ENCODE data around the gene PCED1B. TPM values are rescaled to one million over a fixed set of nuclear protein-coding genes. Genes with fewer than 3 reads are reported as not detected.
"Not testable (repeated sequence)": the region's sequence is repeated elsewhere in the genome, so short reads cannot be mapped to it uniquely, and the experiment has no call there.

Gene PCED1B
- total and polyA plus RNA-seq, 4 experiments from 2014 or later, result 44.3 to 74.6 (median 47.8) TPM

DNA sequence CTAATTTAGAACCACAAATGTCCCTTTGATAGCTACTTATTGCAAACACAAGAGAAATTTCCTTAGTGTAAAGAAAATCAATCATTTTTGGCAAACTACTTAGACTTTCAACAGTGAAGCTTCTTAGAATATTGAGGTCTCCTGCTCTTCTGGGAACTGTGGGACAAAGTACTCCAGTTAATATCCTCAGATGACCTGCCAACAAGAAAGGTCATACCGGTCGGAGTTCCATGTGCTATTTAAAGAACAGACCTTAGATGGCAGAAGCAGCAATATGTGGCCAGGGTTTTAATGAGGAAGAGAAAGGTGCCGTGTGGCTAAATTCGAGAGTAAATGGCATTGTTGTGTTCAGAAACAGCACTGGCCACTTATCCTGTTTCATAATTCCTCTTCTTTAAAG is 115.1 kb downstream of the PCED1B start:
- peak overlapping the region; percentile 25 to 97 (median 90) for H3K27ac Mint-ChIP-seq
- H3K4me1 Mint-ChIP-seq, result peaks cover 60 to 81% (median 69%) of the 10 kb centered on the region in 4 donors
- H3K27ac ChIP-seq (ENCODE audit: low read depth, low read length), result peak overlapping the region; percentile 42
- H3K27me3 Mint-ChIP-seq, result no peaks in the 10 kb centered on the region
- no peaks in the 10 kb centered on the region for H3K9me3 ChIP-seq (ENCODE audit: control insufficient read depth in 1 of 2, low read length in 2 of 2)
- POLR2A ChIA-PET (ENCODE audit: partially characterized antibody), result interaction anchor here (1.1 to 14.0 kb wide), 6 partner anchors 7 to 162 kb away, joined by 3 to 354 read pairs (median 16); partner anchors contain the start of genes AMIGO2 and PCED1B
- CTCF ChIA-PET (ENCODE audit: partially characterized antibody), result interaction anchor here (1.2 to 5.4 kb wide), 15 partner anchors 8 to 443 kb away, joined by 3 to 59 read pairs (median 16); partner anchors contain the start of genes AMIGO2 and PCED1B
- no peak overlapping the region for H3K4me3 ChIP-seq (ENCODE audit: low read length in 2 of 2)
- no peak for DNase-seq
- peaks cover 22 to 27% of the 10 kb centered on the region in 2 donors for H3K36me3 Mint-ChIP-seq
- H3K27me3 ChIP-seq (ENCODE audit: insufficient read depth, low read length), result no peaks in the 10 kb centered on the region
- H3K9me3 Mint-ChIP-seq, result peaks cover 0 to 2% (median 0%) of the 10 kb centered on the region in 8 donors
- peaks cover 84% of the 10 kb centered on the region for H3K4me1 ChIP-seq (ENCODE audit: insufficient read depth, low read length)
- intact Hi-C loops (cut with micrococcal nuclease), result loop anchor here (5.0 kb wide), 3 partner anchors 37 to 203 kb away; no protein-coding TSS in a partner anchor
- H3K4me3 Mint-ChIP-seq, result peak overlapping the region in 2 of 8 donors; percentile 82 to 91
- H3K36me3 ChIP-seq (ENCODE audit: insufficient read depth, low read length), result no peaks in the 10 kb centered on the region

DNA sequence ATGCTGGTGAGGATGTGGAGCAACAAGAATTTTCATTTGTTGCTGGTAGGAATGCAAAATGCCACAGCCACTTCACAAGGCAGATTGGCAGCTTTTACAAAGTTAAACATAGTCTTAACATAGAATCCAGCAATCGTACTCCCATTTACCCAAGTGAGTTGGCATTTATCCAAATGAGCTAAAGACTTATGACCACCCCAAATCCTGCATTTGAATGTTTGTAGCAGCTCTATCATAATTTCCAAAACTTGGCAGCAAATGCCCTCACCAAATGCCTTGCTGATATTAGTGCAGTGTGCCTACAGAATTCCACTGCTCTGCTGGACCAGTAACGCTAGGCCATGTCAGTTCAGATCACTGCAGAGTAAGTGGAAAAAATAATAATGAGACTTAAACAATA is 121.0 kb downstream of the PCED1B start:
- no peaks in the 10 kb centered on the region for H3K9me3 ChIP-seq (ENCODE audit: control insufficient read depth in 1 of 2, low read length in 2 of 2)
- no peaks in the 10 kb centered on the region for H3K27me3 ChIP-seq (ENCODE audit: insufficient read depth, low read length)
- intact Hi-C loops (cut with micrococcal nuclease), result no loop called here
- H3K36me3 ChIP-seq (ENCODE audit: insufficient read depth, low read length), result peaks cover 16% of the 10 kb centered on the region
- peaks cover 45 to 49% of the 10 kb centered on the region in 2 donors for H3K36me3 Mint-ChIP-seq
- peak overlapping the region in 6 of 7 donors; percentile 53 to 81 (median 66) for H3K27ac Mint-ChIP-seq
- H3K4me3 ChIP-seq (ENCODE audit: low read length in 2 of 2), result no peak overlapping the region
- peaks cover 50 to 73% (median 60%) of the 10 kb centered on the region in 4 donors for H3K4me1 Mint-ChIP-seq
- CTCF ChIA-PET (ENCODE audit: partially characterized antibody), result interaction anchor here (1.1 to 1.6 kb wide), 2 partner anchors 16 to 197 kb away, joined by 3 to 4 read pairs; no protein-coding TSS in a partner anchor
- POLR2A ChIA-PET (ENCODE audit: partially characterized antibody), result interaction anchor here (0.7 to 1.0 kb wide), 2 partner anchors 8 to 13 kb away, joined by 3 read pairs; no protein-coding TSS in a partner anchor
- peaks cover 0 to 3% (median 0%) of the 10 kb centered on the region in 8 donors for H3K9me3 Mint-ChIP-seq
- H3K4me1 ChIP-seq (ENCODE audit: insufficient read depth, low read length), result peaks cover 68% of the 10 kb centered on the region
- peak overlapping the region in 2 of 8 donors; percentile 4 to 21 for H3K4me3 Mint-ChIP-seq
- H3K27ac ChIP-seq (ENCODE audit: low read depth, low read length), result no peak overlapping the region
- H3K27me3 Mint-ChIP-seq, result no peaks in the 10 kb centered on the region
- no peak for DNase-seq

DNA sequence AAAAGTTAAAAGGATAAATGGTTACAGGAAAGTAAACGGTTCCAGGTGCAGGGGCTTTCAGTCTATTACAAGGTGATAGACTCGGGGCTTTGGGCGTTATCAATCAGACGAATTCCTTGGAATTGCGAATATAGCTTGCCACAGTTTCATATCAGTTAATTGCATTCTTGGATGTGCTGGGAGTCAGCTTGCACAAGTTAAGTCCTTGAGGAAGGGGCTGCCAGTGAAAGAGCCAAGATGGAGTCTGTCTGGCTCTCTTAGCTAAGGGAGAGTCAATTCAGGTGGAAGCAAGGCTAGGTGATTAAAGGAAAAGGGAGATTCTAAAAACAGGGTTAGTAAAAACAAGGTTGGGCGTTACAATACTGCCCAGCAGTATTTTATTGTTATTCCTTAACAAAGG is 121.8 kb downstream of the PCED1B start:
- H3K4me3 Mint-ChIP-seq; H3K27me3 ChIP-seq (ENCODE audit: insufficient read depth, low read length); intact Hi-C loops (cut with micrococcal nuclease); H3K27ac ChIP-seq (ENCODE audit: low read depth, low read length); H3K9me3 ChIP-seq (ENCODE audit: control insufficient read depth in 1 of 2, low read length in 2 of 2); H3K27me3 Mint-ChIP-seq; H3K9me3 Mint-ChIP-seq; DNase-seq; H3K4me3 ChIP-seq (ENCODE audit: low read length in 2 of 2): not testable (repeated sequence)
- peaks cover 56 to 73% (median 63%) of the 10 kb centered on the region in 4 donors for H3K4me1 Mint-ChIP-seq
- peaks cover 52 to 56% of the 10 kb centered on the region in 2 donors for H3K36me3 Mint-ChIP-seq
- POLR2A ChIA-PET (ENCODE audit: partially characterized antibody), result interaction anchor here (0.7 to 1.6 kb wide), 3 partner anchors 7 to 90 kb away, joined by 3 to 7 read pairs (median 3); no protein-coding TSS in a partner anchor
- Histone ChIP-seq H3K36me3 (ENCODE audit: insufficient read depth, low read length) (peaks cover 21% of the 10 kb centered on the region), H3K4me1 (ENCODE audit: insufficient read depth, low read length) (peaks cover 68% of the 10 kb centered on the region)
- CTCF ChIA-PET (ENCODE audit: partially characterized antibody), result interaction anchor here (1.2 to 1.9 kb wide), 4 partner anchors 9 to 169 kb away, joined by 3 to 7 read pairs (median 3); no protein-coding TSS in a partner anchor
- H3K27ac Mint-ChIP-seq, result peak overlapping the region in 6 of 7 donors; percentile 44 to 61 (median 52)

DNA sequence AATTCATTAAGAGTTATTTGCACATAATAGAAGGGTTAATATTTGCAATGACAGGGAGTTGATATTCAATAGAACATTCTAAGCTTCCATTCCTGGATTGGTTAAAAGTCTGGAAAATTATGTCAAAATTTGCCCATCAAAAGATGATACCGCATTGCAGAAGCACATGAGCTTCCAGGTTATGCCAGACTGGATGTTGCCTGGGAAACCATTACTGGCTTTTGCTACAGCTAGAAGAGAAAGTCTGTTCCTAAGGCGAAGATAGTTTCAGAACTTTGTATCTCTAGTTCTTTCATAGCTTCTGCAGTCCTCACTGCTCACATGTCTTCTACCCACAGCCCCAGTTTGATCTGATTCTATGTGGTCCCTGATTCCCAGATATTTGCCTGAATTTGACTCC is 122.8 kb downstream of the PCED1B start:
- Mint-ChIP-seq H3K9me3 (peaks cover 0 to 3% (median 0%) of the 10 kb centered on the region in 8 donors), H3K4me3 (no peak overlapping the region), H3K36me3 (peaks cover 62 to 66% of the 10 kb centered on the region in 2 donors), H3K4me1 (peaks cover 64 to 80% (median 72%) of the 10 kb centered on the region in 4 donors), H3K27ac (peak overlapping the region in 5 of 7 donors; percentile 11 to 87 (median 62)), H3K27me3 (no peaks in the 10 kb centered on the region)
- no peak for DNase-seq
- POLR2A ChIA-PET (ENCODE audit: partially characterized antibody), result interaction anchor here (0.9 to 2.3 kb wide), 7 partner anchors 8 to 115 kb away, joined by 3 to 11 read pairs (median 7); no protein-coding TSS in a partner anchor
- CTCF ChIA-PET (ENCODE audit: partially characterized antibody), result interaction anchor here (0.7 to 1.9 kb wide), 9 partner anchors 8 to 469 kb away, joined by 3 to 9 read pairs (median 3); no protein-coding TSS in a partner anchor
- Histone ChIP-seq H3K36me3 (ENCODE audit: insufficient read depth, low read length) (peaks cover 27% of the 10 kb centered on the region), H3K9me3 (ENCODE audit: control insufficient read depth in 1 of 2, low read length in 2 of 2) (no peaks in the 10 kb centered on the region), H3K27ac (ENCODE audit: low read depth, low read length) (no peak overlapping the region), H3K27me3 (ENCODE audit: insufficient read depth, low read length) (no peaks in the 10 kb centered on the region), H3K4me3 (ENCODE audit: low read length in 2 of 2) (no peak overlapping the region), H3K4me1 (ENCODE audit: insufficient read depth, low read length) (peaks cover 75% of the 10 kb centered on the region)
- intact Hi-C loops (cut with micrococcal nuclease), result no loop called here

DNA sequence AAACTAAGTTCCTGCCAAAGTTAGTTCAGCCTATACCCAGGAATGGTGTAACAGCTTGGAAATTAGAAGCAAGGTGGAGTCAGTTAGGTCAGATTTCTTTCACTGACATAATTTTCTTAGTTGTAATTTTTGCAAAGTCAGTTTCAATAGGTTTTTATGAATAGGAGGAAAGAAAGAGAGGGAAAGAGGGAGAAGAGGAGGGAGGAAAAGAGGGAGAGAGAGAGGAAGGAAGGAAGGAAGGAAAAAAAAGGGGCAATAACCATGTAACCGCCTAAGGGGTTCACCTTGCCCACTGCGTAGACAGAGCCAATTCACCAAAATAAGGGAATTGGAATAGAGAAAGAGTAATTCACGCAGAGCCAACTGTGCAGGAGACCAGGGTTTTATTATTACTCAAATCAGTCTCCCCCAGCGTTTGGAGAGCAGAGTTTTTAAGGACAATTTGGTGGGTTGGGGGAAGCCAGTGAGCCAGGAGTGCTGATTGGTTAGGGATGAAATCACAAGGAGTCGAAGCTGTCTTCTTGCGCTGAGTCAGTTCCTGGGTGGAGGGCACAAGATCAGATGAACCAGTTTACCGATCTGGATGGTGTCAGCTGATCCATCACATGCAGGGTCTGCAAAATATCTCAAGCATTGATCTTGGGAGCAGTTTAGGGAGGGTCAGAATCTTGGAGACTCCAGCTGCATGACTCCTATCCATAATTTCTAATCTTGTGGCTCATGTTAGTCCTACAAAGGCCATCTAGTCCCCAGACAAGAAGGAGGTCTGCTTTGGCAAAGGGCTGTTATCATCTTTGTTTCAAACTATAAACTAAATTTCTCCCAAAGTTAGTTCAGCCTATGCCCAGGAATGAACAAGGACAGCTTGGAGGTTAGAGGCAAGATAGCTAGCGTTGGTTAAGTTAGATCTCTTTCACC is 126.4 kb downstream of the PCED1B start:
- peaks cover 56% of the 10 kb centered on the region for H3K36me3 ChIP-seq (ENCODE audit: insufficient read depth, low read length)
- peaks cover 82% of the 10 kb centered on the region for H3K4me1 ChIP-seq (ENCODE audit: insufficient read depth, low read length)
- ChIA-PET CTCF (ENCODE audit: partially characterized antibody) (interaction anchor here (1.4 to 4.0 kb wide), 5 partner anchors 10 to 192 kb away, joined by 7 to 48 read pairs (median 22); partner anchors contain the start of genes AMIGO2 and PCED1B), POLR2A (ENCODE audit: partially characterized antibody) (interaction anchor here (2.5 to 17.3 kb wide), 7 partner anchors 13 to 192 kb away, joined by 16 to 354 read pairs (median 29); partner anchors contain the start of genes AMIGO2 and PCED1B)
- Mint-ChIP-seq H3K27ac (peak overlapping the region; percentile 87 to 96 (median 94)), H3K9me3 (peaks cover 0 to 3% (median 0%) of the 10 kb centered on the region in 8 donors), H3K4me3 (peak overlapping the region; percentile 68 to 97 (median 82)), H3K36me3 (peaks cover 73 to 80% of the 10 kb centered on the region in 2 donors), H3K4me1 (peaks cover 65 to 88% (median 77%) of the 10 kb centered on the region in 4 donors), H3K27me3 (no peaks in the 10 kb centered on the region)
- intact Hi-C loops (cut with micrococcal nuclease), result loop anchor here (2.0 kb wide), 1 partner anchor 13 kb away; no protein-coding TSS in a partner anchor
- no peak overlapping the region for H3K4me3 ChIP-seq (ENCODE audit: low read length in 2 of 2)
- no peaks in the 10 kb centered on the region for H3K27me3 ChIP-seq (ENCODE audit: insufficient read depth, low read length)
- H3K27ac ChIP-seq (ENCODE audit: low read depth, low read length), result peak overlapping the region; percentile 60
- no peaks in the 10 kb centered on the region for H3K9me3 ChIP-seq (ENCODE audit: control insufficient read depth in 1 of 2, low read length in 2 of 2)
- DNase-seq, result peak in 1 of 5 donors; percentile 58

DNA sequence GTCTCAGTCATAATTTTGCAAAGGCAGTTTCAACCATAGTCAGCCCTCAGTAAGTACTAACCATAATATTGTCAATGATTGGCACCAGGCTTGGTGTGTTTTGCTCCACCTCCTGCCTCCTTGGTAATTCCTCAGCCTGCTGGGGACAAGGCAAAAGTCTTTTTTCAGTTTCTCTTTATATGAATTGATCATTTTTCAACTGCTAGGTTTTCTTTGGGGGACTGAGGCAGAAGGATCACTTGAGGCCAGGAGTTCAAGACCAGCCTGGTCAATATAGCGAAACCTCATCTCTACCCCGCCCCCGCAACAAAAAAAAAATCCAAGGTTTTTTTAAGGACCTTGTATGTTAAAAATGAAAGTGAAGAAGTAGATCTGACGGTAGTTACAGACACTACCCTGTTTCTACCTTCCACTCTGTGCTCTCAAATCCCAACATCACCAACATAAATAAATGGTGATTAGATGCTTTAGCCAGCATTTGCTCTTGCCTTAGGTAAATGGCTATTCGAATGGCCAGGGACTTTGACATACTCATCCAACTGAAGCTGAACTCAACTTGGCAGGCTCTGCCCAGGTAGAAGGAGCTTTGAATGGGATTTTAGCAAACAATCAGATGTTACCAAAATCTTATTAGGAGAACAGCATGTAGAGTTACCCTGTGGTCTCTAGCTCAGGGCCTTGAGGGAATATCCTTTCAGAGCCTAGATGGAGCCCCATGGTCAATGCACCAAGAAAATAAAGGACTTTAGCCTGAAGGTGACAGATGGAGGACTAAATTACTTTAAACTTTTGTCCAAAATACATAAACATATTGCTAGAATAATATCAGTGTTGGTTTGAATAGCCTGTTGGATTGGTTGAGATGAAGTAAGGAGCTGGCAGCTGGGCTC is 127.3 kb downstream of the PCED1B start:
- H3K36me3 Mint-ChIP-seq, result peaks cover 72 to 78% of the 10 kb centered on the region in 2 donors
- ChIA-PET POLR2A (ENCODE audit: partially characterized antibody) (interaction anchor here (0.7 to 17.3 kb wide), 16 partner anchors 12 to 203 kb away, joined by 3 to 354 read pairs (median 8); partner anchors contain the start of genes AMIGO2 and PCED1B), CTCF (ENCODE audit: partially characterized antibody) (interaction anchor here (0.7 to 4.0 kb wide), 15 partner anchors 9 to 535 kb away, joined by 3 to 48 read pairs (median 6); partner anchors contain the start of genes AMIGO2 and PCED1B)
- H3K4me3 ChIP-seq (ENCODE audit: low read length in 2 of 2), result peak overlapping the region; percentile 24 to 64
- peak in 1 of 5 donors; percentile 33 for DNase-seq
- peaks cover 0 to 3% (median 0%) of the 10 kb centered on the region in 8 donors for H3K9me3 Mint-ChIP-seq
- H3K27me3 ChIP-seq (ENCODE audit: insufficient read depth, low read length), result no peaks in the 10 kb centered on the region
- intact Hi-C loops (cut with micrococcal nuclease), result loop anchor here (2.0 kb wide), 1 partner anchor 14 kb away; no protein-coding TSS in a partner anchor
- H3K4me3 Mint-ChIP-seq, result peak overlapping the region; percentile 68 to 97 (median 82)
- H3K36me3 ChIP-seq (ENCODE audit: insufficient read depth, low read length), result peaks cover 56% of the 10 kb centered on the region
- peak overlapping the region; percentile 87 to 96 (median 94) for H3K27ac Mint-ChIP-seq
- H3K9me3 ChIP-seq (ENCODE audit: control insufficient read depth in 1 of 2, low read length in 2 of 2), result no peaks in the 10 kb centered on the region
- H3K27ac ChIP-seq (ENCODE audit: low read depth, low read length), result peak overlapping the region; percentile 60
- H3K27me3 Mint-ChIP-seq, result no peaks in the 10 kb centered on the region
- H3K4me1 Mint-ChIP-seq, result peaks cover 65 to 88% (median 76%) of the 10 kb centered on the region in 4 donors
- H3K4me1 ChIP-seq (ENCODE audit: insufficient read depth, low read length), result peaks cover 83% of the 10 kb centered on the region
